ENCODE data around the gene PHAX. TPM values are rescaled to one million over a fixed set of nuclear protein-coding genes. Genes with fewer than 3 reads are reported as not detected.

PHAX gene
- total RNA-seq, 1 experiment from 2014 or later: 24.5 TPM

DNA sequence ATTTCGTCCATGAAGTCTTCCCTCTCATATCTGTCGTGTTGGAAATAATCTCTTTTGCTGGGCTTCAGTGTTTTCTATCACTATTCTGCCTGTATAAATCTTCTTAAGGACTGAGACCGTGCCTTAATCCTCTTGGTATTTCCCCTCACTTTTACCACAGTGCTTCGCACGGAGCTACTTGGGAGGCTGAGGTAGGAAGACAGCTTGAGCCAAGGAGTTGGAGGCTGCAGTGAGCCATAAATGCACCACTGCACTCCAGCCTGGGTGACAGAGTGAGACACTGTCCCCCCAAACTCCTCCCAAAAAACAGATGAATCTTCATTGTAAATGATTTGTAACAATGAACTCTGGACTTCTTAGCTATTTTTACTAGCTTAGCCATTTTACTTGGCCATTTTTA, 57.8 kb downstream of the PHAX start:
- no peaks in the 10 kb centered on the region for H3K4me1 ChIP-seq (ENCODE audit: control insufficient read depth in 1 of 2, insufficient read depth in 2 of 2, low read length in 2 of 2)
- no peak overlapping the region for H3K9ac ChIP-seq (ENCODE audit: low read length)
- no peaks in the 10 kb centered on the region for H3K79me2 ChIP-seq (ENCODE audit: insufficient read depth, low read length)
- H3K9me2 ChIP-seq (ENCODE audit: insufficient read depth): no peaks in the 10 kb centered on the region
- H3K4me2 ChIP-seq (ENCODE audit: low read length): no peak overlapping the region
- H3K36me3 ChIP-seq (ENCODE audit: control insufficient read depth in 1 of 2, insufficient read depth in 2 of 2, low read length in 2 of 2): no peaks in the 10 kb centered on the region
- H3K27me3 ChIP-seq (ENCODE audit: insufficient read depth, low read length): no peaks in the 10 kb centered on the region
- ChIA-PET POLR2A (interaction anchor here (0.7 kb wide), 1 partner anchor 11 kb away, joined by 3 read pairs; no protein-coding TSS in a partner anchor), CTCF (interaction anchor here (1.2 to 1.6 kb wide), 4 partner anchors 122 to 834 kb away, joined by 4 to 9 read pairs (median 4); no protein-coding TSS in a partner anchor), RAD21 (ENCODE audit: low non-redundant PET in 1 of 2, low total read pairs in 2 of 2, uncharacterized antibody in 2 of 2, unreplicated experiment in 2 of 2) (interaction anchor here in 1 of 2 experiments (0.7 kb wide), 1 partner anchor 131 kb away, joined by 3 read pairs; no protein-coding TSS in a partner anchor)
- DNase-seq (ENCODE audit: low read depth, low spot score) (no peak), ATAC-seq (no peak)
- H4K20me1 ChIP-seq (ENCODE audit: insufficient read depth): no peaks in the 10 kb centered on the region
- BruUV-seq (replicated peaks): no TSS peak
- no peak for TF ChIP-seq POLR2AphosphoS5 (IDR thresholded peaks at IDR 0.05; ENCODE audit: low read depth, low read length)
- TF ChIP-seq ELF1 (IDR thresholded peaks at IDR 0.05; ENCODE audit: borderline replicate concordance, low read depth): no peak
- no peak for TF ChIP-seq POLR2A (IDR thresholded peaks at IDR 0.05; ENCODE audit: borderline replicate concordance, extremely low read depth, insufficient read depth, insufficient read length)
- intact Hi-C loops (cut with micrococcal nuclease): loop anchor here (5.0 to 10.0 kb wide), 3 partner anchors 306 to 784 kb away; no protein-coding TSS in a partner anchor
- H3K4me3 ChIP-seq (replicated peaks in 1 of 2; ENCODE audit: low read depth in 1 of 2, low read length in 2 of 2): no peak overlapping the region
- no peak overlapping the region for H2AFZ ChIP-seq (ENCODE audit: low read depth, low read length, poor library complexity, severe bottlenecking)
- no peaks in the 10 kb centered on the region for H3K9me3 ChIP-seq (ENCODE audit: control insufficient read depth in 1 of 2, insufficient read depth in 1 of 2, low read depth in 1 of 2, low read length in 2 of 2)
- H3K27ac ChIP-seq (ENCODE audit: low read depth, low read length): no peak overlapping the region

DNA sequence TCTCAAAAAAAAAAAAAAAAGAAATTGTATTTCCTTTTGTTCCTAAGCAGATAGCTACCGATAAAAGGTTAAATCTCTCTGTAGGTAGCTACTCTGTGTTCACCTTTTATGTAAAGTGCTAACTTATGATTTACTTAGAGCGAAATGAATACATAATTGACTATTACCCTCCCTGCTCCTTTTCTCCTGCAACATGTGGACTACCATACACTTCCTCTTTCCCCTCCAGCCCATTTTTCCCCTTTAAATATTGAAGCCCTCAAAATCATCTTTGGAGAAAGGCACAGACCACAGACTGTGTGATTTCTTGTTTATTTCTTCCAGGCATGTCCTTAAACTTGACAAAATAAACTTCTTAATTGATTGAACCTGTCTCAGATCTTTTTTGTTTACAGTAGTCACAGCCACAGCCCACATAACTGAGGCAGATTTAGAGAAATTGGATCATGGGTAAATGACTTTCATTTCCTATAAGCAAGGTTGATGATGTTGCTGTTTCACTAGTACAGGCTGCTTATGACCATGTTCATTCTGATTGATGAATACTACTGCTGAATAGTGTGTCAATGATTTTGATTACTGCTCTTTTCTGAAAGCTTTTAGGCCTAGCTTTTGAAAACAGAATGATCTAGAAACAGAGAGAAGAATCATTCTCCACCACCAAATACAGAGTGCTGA, 59.2 kb downstream of the PHAX start:
- Histone ChIP-seq H3K9me3 (ENCODE audit: control insufficient read depth in 1 of 2, insufficient read depth in 1 of 2, low read depth in 1 of 2, low read length in 2 of 2) (no peaks in the 10 kb centered on the region), H3K36me3 (ENCODE audit: control insufficient read depth in 1 of 2, insufficient read depth in 2 of 2, low read length in 2 of 2) (no peaks in the 10 kb centered on the region), H4K20me1 (ENCODE audit: insufficient read depth) (no peaks in the 10 kb centered on the region), H3K4me2 (ENCODE audit: low read length) (no peak overlapping the region), H3K79me2 (ENCODE audit: insufficient read depth, low read length) (no peaks in the 10 kb centered on the region), H3K27me3 (ENCODE audit: insufficient read depth, low read length) (no peaks in the 10 kb centered on the region), H3K27ac (ENCODE audit: low read depth, low read length) (no peak overlapping the region), H3K9me2 (ENCODE audit: insufficient read depth) (no peaks in the 10 kb centered on the region), H3K9ac (ENCODE audit: low read length) (no peak overlapping the region), H2AFZ (ENCODE audit: low read depth, low read length, poor library complexity, severe bottlenecking) (no peak overlapping the region), H3K4me1 (ENCODE audit: control insufficient read depth in 1 of 2, insufficient read depth in 2 of 2, low read length in 2 of 2) (no peaks in the 10 kb centered on the region), H3K4me3 (replicated peaks in 1 of 2; ENCODE audit: low read depth in 1 of 2, low read length in 2 of 2) (no peak overlapping the region)
- ChIA-PET POLR2A (no interaction called here), RAD21 (ENCODE audit: low non-redundant PET in 1 of 2, low total read pairs in 2 of 2, uncharacterized antibody in 2 of 2, unreplicated experiment in 2 of 2) (no interaction called here), CTCF (interaction anchor here (0.7 to 1.5 kb wide), 2 partner anchors 119 to 149 kb away, joined by 3 to 5 read pairs; no protein-coding TSS in a partner anchor)
- ATAC-seq: no peak
- DNase-seq (ENCODE audit: low read depth, low spot score): no peak
- intact Hi-C loops (cut with micrococcal nuclease): loop anchor here (5.0 to 10.0 kb wide), 3 partner anchors 308 to 782 kb away; no protein-coding TSS in a partner anchor
- BruUV-seq (replicated peaks): no TSS peak
- no peak for TF ChIP-seq ZNF274 (IDR thresholded peaks at IDR 0.05; ENCODE audit: low read depth, low read length)
- TF ChIP-seq SRF (IDR thresholded peaks at IDR 0.05; ENCODE audit: low read depth): no peak
- TF ChIP-seq ELF1 (IDR thresholded peaks at IDR 0.05; ENCODE audit: borderline replicate concordance, low read depth): no peak
- TF ChIP-seq YY1 (IDR thresholded peaks at IDR 0.05; ENCODE audit: extremely low read depth, insufficient replicate concordance, low read depth, low read length): no peak
- TF ChIP-seq CBX3 (IDR thresholded peaks at IDR 0.05; ENCODE audit: low read depth): no peak
- TF ChIP-seq SIN3A (IDR thresholded peaks at IDR 0.05; ENCODE audit: low read depth): no peak
- TF ChIP-seq, protein P1, sequence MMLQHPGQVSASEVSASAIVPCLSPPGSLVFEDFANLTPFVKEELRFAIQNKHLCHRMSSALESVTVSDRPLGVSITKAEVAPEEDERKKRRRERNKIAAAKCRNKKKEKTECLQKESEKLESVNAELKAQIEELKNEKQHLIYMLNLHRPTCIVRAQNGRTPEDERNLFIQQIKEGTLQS (IDR thresholded peaks at IDR 0.05): no peak
- TF ChIP-seq RAD21 (IDR thresholded peaks at IDR 0.05; ENCODE audit: low read depth): no peak
- no peak for TF ChIP-seq POLR2AphosphoS5 (IDR thresholded peaks at IDR 0.05; ENCODE audit: low read depth, low read length)
- TF ChIP-seq CEBPB (IDR thresholded peaks at IDR 0.05; ENCODE audit: low read depth): no peak
- TF ChIP-seq EZH2phosphoT487 (IDR thresholded peaks at IDR 0.05; ENCODE audit: borderline replicate concordance): no peak
- no peak for TF ChIP-seq JUND (IDR thresholded peaks at IDR 0.05)
- TF ChIP-seq, protein P2, sequence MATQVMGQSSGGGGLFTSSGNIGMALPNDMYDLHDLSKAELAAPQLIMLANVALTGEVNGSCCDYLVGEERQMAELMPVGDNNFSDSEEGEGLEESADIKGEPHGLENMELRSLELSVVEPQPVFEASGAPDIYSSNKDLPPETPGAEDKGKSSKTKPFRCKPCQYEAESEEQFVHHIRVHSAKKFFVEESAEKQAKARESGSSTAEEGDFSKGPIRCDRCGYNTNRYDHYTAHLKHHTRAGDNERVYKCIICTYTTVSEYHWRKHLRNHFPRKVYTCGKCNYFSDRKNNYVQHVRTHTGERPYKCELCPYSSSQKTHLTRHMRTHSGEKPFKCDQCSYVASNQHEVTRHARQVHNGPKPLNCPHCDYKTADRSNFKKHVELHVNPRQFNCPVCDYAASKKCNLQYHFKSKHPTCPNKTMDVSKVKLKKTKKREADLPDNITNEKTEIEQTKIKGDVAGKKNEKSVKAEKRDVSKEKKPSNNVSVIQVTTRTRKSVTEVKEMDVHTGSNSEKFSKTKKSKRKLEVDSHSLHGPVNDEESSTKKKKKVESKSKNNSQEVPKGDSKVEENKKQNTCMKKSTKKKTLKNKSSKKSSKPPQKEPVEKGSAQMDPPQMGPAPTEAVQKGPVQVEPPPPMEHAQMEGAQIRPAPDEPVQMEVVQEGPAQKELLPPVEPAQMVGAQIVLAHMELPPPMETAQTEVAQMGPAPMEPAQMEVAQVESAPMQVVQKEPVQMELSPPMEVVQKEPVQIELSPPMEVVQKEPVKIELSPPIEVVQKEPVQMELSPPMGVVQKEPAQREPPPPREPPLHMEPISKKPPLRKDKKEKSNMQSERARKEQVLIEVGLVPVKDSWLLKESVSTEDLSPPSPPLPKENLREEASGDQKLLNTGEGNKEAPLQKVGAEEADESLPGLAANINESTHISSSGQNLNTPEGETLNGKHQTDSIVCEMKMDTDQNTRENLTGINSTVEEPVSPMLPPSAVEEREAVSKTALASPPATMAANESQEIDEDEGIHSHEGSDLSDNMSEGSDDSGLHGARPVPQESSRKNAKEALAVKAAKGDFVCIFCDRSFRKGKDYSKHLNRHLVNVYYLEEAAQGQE (IDR thresholded peaks at IDR 0.05; ENCODE audit: low read depth): no peak
- TF ChIP-seq TCF7L2 (IDR thresholded peaks at IDR 0.05; ENCODE audit: borderline replicate concordance, extremely low read depth, insufficient read depth, insufficient read length): no peak
